IMR-90 (cell line): ENCODE results near the gene ZDHHC6. TPM values are rescaled to one million over a fixed set of nuclear protein-coding genes. Genes with fewer than 3 reads are reported as not detected.

Source experiments
- ATAC-seq: fragments of 200-7000 bp; cut with Tn5 transposase; 2 replicates; pipeline ENCODE4 v1.9.1; 2020; ENCODE audit warnings: low read depth, mild to moderate bottlenecking, moderate library complexity
- BruUV-seq: library from RNA; stranded (reverse); fragments of 400-500 nt; replicated peaks from 2 replicates; lab custom pipeline; 2021; lab: Mats Ljungman, UMichigan
- CTCF ChIA-PET: fragments of 300-600 bp; formaldehyde crosslinking; extraction: SDS; loops from one replicate; lab custom pipeline; 2021; ENCODE audit warnings: antibody characterized with exemption; lab: Yijun Ruan, JAX
- POLR2A ChIA-PET: fragments of 300-600 bp; sonication (Branson Sonifier 250); formaldehyde crosslinking; loops from one replicate; lab custom pipeline; 2022; ENCODE audit warnings: antibody characterized with exemption; ENCODE audit not compliant: unreplicated experiment; lab: Charles Lee
- DNase-seq: peaks from one replicate; pipeline ENCODE4 v3.0.0; 2013
- H2AFZ ChIP-seq: replicated peaks from 2 replicates; pipeline ENCODE3; 2013; ENCODE audit warnings: low read length, mild to moderate bottlenecking; ENCODE audit not compliant: poor library complexity
- H2AK5ac ChIP-seq: 2 replicates; pipeline ENCODE4 v1.6.1; 2013; ENCODE audit warnings: low read depth, low read length, inconsistent platforms
- H2AK9ac ChIP-seq: replicated peaks from 2 replicates; pipeline ENCODE3; 2013; ENCODE audit warnings: mild to moderate bottlenecking, low read depth, low read length, moderate library complexity; ENCODE audit not compliant: poor library complexity
- H2BK120ac ChIP-seq: 2 replicates; pipeline ENCODE4 v1.6.1; 2013; ENCODE audit warnings: low read depth, low read length, inconsistent platforms
- H2BK15ac ChIP-seq: 3 replicates; pipeline ENCODE4 v1.6.1; 2013; ENCODE audit warnings: low read depth, low read length, inconsistent platforms
- H2BK20ac ChIP-seq: 2 replicates; pipeline ENCODE4 v1.6.1; 2013; ENCODE audit warnings: low read depth, mild to moderate bottlenecking, inconsistent platforms, low read length, moderate library complexity
- H2BK5ac ChIP-seq: 2 replicates; pipeline ENCODE4 v1.6.1; 2013; ENCODE audit warnings: mild to moderate bottlenecking, low read depth, low read length, inconsistent platforms; ENCODE audit not compliant: poor library complexity, severe bottlenecking
- H3K14ac ChIP-seq: replicated peaks from 2 replicates; pipeline ENCODE4 v1.6.1; 2013; ENCODE audit warnings: low read depth, low read length, inconsistent platforms
- H3K18ac ChIP-seq: 2 replicates; pipeline ENCODE4 v1.6.1; 2013; ENCODE audit warnings: low read depth, low read length, control low read depth
- H3K23ac ChIP-seq: 2 replicates; pipeline ENCODE4 v1.6.1; 2013; ENCODE audit warnings: low read depth, low read length, inconsistent platforms
- H3K27ac ChIP-seq: 2 replicates; pipeline ENCODE4 v1.5.1; 2013; ENCODE audit warnings: mild to moderate bottlenecking, control low read depth, low read length; ENCODE audit not compliant: insufficient read depth
- H3K27me3 ChIP-seq: 2 replicates; pipeline ENCODE4 v1.6.1; 2013; ENCODE audit warnings: low read length; ENCODE audit not compliant: control insufficient read depth, insufficient read depth
- H3K36me3 ChIP-seq: 2 replicates; pipeline ENCODE4 v1.6.1; 2013; ENCODE audit warnings: low read length, mixed read lengths; ENCODE audit not compliant: control insufficient read depth, insufficient read depth
- H3K4ac ChIP-seq: 2 replicates; pipeline ENCODE4 v1.6.1; 2013; ENCODE audit warnings: low read depth, low read length, inconsistent platforms
- H3K4me1 ChIP-seq: 2 replicates; pipeline ENCODE4 v1.6.1; 2013; ENCODE audit warnings: low read length, mixed read lengths; ENCODE audit not compliant: control insufficient read depth, insufficient read depth
- H3K4me2 ChIP-seq: 2 replicates; pipeline ENCODE4 v1.6.1; 2013; ENCODE audit warnings: low read depth, mild to moderate bottlenecking, control low read depth, low read length, moderate library complexity
- H3K4me3 ChIP-seq: 2 replicates; pipeline ENCODE4 v1.5.1; 2013; ENCODE audit warnings: low read depth, mild to moderate bottlenecking, control low read depth, low read length, moderate library complexity; ENCODE audit not compliant: insufficient read depth
- H3K56ac ChIP-seq: 2 replicates; pipeline ENCODE4 v1.6.1; 2013; ENCODE audit warnings: low read length, inconsistent platforms; ENCODE audit not compliant: insufficient read depth; ENCODE audit errors: extremely low read depth
- H3K79me1 ChIP-seq, 2 experiments: 2 replicates each; pipeline ENCODE4 v1.6.1; 2013; ENCODE audit warnings: low read length in 2 of 2, inconsistent platforms in 1 of 2, low read depth in 1 of 2
- H3K9ac ChIP-seq: 2 replicates; pipeline ENCODE4 v1.6.1; 2013; ENCODE audit warnings: low read depth, low read length, control low read depth
- H3K9me1 ChIP-seq: 2 replicates; pipeline ENCODE4 v1.6.1; 2013; ENCODE audit warnings: low read length, inconsistent platforms; ENCODE audit not compliant: insufficient read depth
- H3K9me3 ChIP-seq: 2 replicates; pipeline ENCODE4 v1.6.1; 2013; ENCODE audit warnings: low read length; ENCODE audit not compliant: control insufficient read depth, insufficient read depth
- H4K20me1 ChIP-seq: 2 replicates; pipeline ENCODE4 v1.6.1; 2013; ENCODE audit warnings: low read length, inconsistent platforms; ENCODE audit not compliant: insufficient read depth
- H4K5ac ChIP-seq: 2 replicates; pipeline ENCODE4 v1.6.1; 2013; ENCODE audit warnings: mild to moderate bottlenecking, low read depth, low read length, control low read depth
- H4K8ac ChIP-seq, 2 experiments: 2 replicates each; pipeline ENCODE4 v1.6.1; 2013; ENCODE audit warnings: low read depth in 2 of 2, low read length in 2 of 2, control low read depth in 1 of 2, inconsistent platforms in 1 of 2
- H4K91ac ChIP-seq: 2 replicates; pipeline ENCODE4 v1.6.1; 2013; ENCODE audit warnings: low read depth, low read length, inconsistent platforms; ENCODE audit not compliant: insufficient read depth
- BHLHE40 ChIP-seq: fragments of 150-350 bp; IDR thresholded peaks from 2 replicates; pipeline ENCODE4 v1.6.1; 2016; ENCODE audit warnings: mild to moderate bottlenecking, low read depth, low read length
- CEBPB ChIP-seq: IDR thresholded peaks from 2 replicates; pipeline ENCODE4 v1.6.1; 2012; ENCODE audit warnings: low read depth, low read length, improper control_type of control experiment
- CHD1 ChIP-seq: IDR thresholded peaks from 2 replicates; pipeline ENCODE4 v1.6.1; 2012; ENCODE audit warnings: low read depth, low read length, improper control_type of control experiment
- CTCF ChIP-seq: conservative IDR thresholded peaks from 2 replicates; pipeline ENCODE4 v1.5.1; 2012; ENCODE audit warnings: mild to moderate bottlenecking, low read depth, low read length, improper control_type of control experiment
- ELK1 ChIP-seq: fragments of 150-350 bp; IDR thresholded peaks from 2 replicates; pipeline ENCODE4 v1.6.1; 2016; ENCODE audit warnings: low read depth, mild to moderate bottlenecking, low read length, moderate library complexity, borderline replicate concordance
- FOS ChIP-seq: fragments of 150-350 bp; IDR thresholded peaks from 2 replicates; pipeline ENCODE4 v1.6.1; 2016; ENCODE audit warnings: low read depth, low read length
- MAFK ChIP-seq: IDR thresholded peaks from 2 replicates; pipeline ENCODE4 v1.6.1; 2012; ENCODE audit warnings: low read depth, low read length, improper control_type of control experiment
- MAZ ChIP-seq: IDR thresholded peaks from 2 replicates; pipeline ENCODE4 v1.6.1; 2012; ENCODE audit warnings: low read depth, mild to moderate bottlenecking, low read length, improper control_type of control experiment, moderate library complexity, borderline replicate concordance
- MXI1 ChIP-seq: IDR thresholded peaks from 2 replicates; pipeline ENCODE4 v1.6.1; 2012; ENCODE audit warnings: low read depth, mild to moderate bottlenecking, low read length, moderate library complexity, borderline replicate concordance
- NFE2L2 ChIP-seq: fragments of 150-350 bp; IDR thresholded peaks from 2 replicates; pipeline ENCODE4 v1.6.1; 2016; ENCODE audit warnings: low read depth, mild to moderate bottlenecking, low read length
- POLR2A ChIP-seq: IDR thresholded peaks from 2 replicates; pipeline ENCODE4 v1.6.1; 2012; ENCODE audit warnings: mild to moderate bottlenecking, low read depth, low read length
- RAD21 ChIP-seq: IDR thresholded peaks from 2 replicates; pipeline ENCODE4 v1.6.1; 2012; ENCODE audit warnings: low read length, improper control_type of control experiment
- RCOR1 ChIP-seq: IDR thresholded peaks from 2 replicates; pipeline ENCODE4 v1.6.1; 2012; ENCODE audit warnings: mild to moderate bottlenecking, low read length, improper control_type of control experiment; ENCODE audit not compliant: insufficient replicate concordance
- RFX5 ChIP-seq: IDR thresholded peaks from 2 replicates; pipeline ENCODE4 v1.8.0; 2012; ENCODE audit warnings: low read depth, mild to moderate bottlenecking, low read length, moderate library complexity
- SMC3 ChIP-seq: fragments of 150-350 bp; IDR thresholded peaks from 2 replicates; pipeline ENCODE4 v1.6.1; 2016; ENCODE audit warnings: low read depth, mild to moderate bottlenecking, antibody characterized with exemption, low read length, moderate library complexity
- WGBS, 2 experiments: methylation state at CpG; one replicate each; pipeline versions ENCODE4 v1.1.5 to v1.1.7; 2013; ENCODE audit warnings: missing lambda C conversion rate in 2 of 2; ENCODE audit not compliant: insufficient read length in 1 of 2; ENCODE audit errors: extremely low coverage in 2 of 2; 5-methylcytosine and 5-hydroxymethylcytosine counted together
- dilution Hi-C: fragments of 300-500 bp; cut with HindIII; formaldehyde crosslinking; loops from one replicate; pipeline ENCODE4 v1.14.3; 2018; ENCODE audit warnings: low sequenced_read_pairs; ENCODE audit not compliant: unreplicated experiment
- in situ Hi-C: fragments of 300-500 bp; cut with MboI; formaldehyde crosslinking; loops from 3 replicates; pipeline ENCODE4 v1.14.3; 2019; ENCODE audit warnings: low sequenced_read_pairs, inconsistent platforms, mixed read lengths
- intact Hi-C: fragments of 100-400 bp; cut with micrococcal nuclease; formaldehyde crosslinking; loops from 2 replicates; pipeline ENCODE4 v1.10.0; 2022
- polyA plus RNA-seq, 3 experiments: library from polyadenylated mRNA; depleted of rRNA; stranded (reverse); fragments of >200 nt; gene quantifications; 2 replicates each; pipeline ENCODE4 v1.2.3, GENCODE V29; 2012; ENCODE audit warnings: low replicate concordance in 1 of 3
- total RNA-seq: library from RNA; depleted of rRNA; stranded (reverse); fragments of >200 nt; gene quantifications from 2 replicates; pipeline ENCODE4 v1.2.3, GENCODE V29; 2012
- TF ChIP-seq, protein P1 (sequence below): fragments of 150-350 bp; IDR thresholded peaks from 2 replicates; pipeline ENCODE4 v1.6.1; 2017; ENCODE audit warnings: mild to moderate bottlenecking, antibody characterized with exemption, low read length, low read depth

Gene ZDHHC6
- total and polyA plus RNA-seq, 2 of the 4 experiments (the other 2 are of a cell fraction), result 17.4 to 21.6 TPM

DNA sequence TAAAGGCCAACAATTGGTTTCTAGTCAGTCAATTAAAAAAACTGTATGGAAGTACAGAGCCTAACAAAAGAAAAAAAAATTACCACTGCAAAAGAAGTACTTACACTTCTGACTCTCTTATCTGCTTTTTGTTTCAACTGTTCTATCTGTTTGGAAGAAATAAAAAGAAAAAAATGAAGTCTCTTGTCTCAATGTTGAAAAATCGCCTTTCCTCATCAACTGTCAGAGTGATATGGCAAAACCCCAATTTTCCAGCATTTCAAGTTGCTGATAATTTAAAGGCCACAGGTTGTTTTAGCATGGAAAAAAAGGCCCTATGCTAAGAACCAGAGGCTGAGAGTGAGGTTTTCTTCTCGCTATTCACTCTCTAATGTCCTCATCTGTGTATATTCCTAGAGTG is 13.6 kb downstream of the ZDHHC6 start:
- WGBS, 2 experiments, result no CpG with 5 or more reads among the region's 2 CpGs
- H3K4me2 ChIP-seq, result no peak overlapping the region
- TF ChIP-seq NFE2L2, result no peak
- TF ChIP-seq MAFK, result no peak
- no peak for TF ChIP-seq MAZ
- TF ChIP-seq RFX5, result no peak
- TF ChIP-seq SMC3, result no peak
- no peak for TF ChIP-seq RCOR1
- no peak for TF ChIP-seq ELK1
- TF ChIP-seq CTCF, result no peak
- no peak for TF ChIP-seq FOS
- TF ChIP-seq CHD1, result no peak
- no peak for TF ChIP-seq POLR2A
- no peak for TF ChIP-seq BHLHE40
- no peak for TF ChIP-seq MXI1
- TF ChIP-seq, protein P1, sequence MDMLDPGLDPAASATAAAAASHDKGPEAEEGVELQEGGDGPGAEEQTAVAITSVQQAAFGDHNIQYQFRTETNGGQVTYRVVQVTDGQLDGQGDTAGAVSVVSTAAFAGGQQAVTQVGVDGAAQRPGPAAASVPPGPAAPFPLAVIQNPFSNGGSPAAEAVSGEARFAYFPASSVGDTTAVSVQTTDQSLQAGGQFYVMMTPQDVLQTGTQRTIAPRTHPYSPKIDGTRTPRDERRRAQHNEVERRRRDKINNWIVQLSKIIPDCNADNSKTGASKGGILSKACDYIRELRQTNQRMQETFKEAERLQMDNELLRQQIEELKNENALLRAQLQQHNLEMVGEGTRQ, result no peak
- no peak for TF ChIP-seq CEBPB
- TF ChIP-seq RAD21, result no peak
- H3K9me3 ChIP-seq, result no peaks in the 10 kb centered on the region
- no peak overlapping the region for H3K4me3 ChIP-seq
- intact Hi-C loops, result no loop called here
- no peak overlapping the region for H3K14ac ChIP-seq
- ChIA-PET CTCF (no interaction called here), POLR2A (no interaction called here)
- H3K56ac ChIP-seq, result no peak overlapping the region
- no peak overlapping the region for H4K91ac ChIP-seq
- no peak overlapping the region for H2AK5ac ChIP-seq
- H2BK5ac ChIP-seq, result no peak overlapping the region
- H3K18ac ChIP-seq, result no peak overlapping the region
- H4K8ac ChIP-seq, result no peak overlapping the region
- H3K79me1 ChIP-seq, result no peaks in the 10 kb centered on the region
- no peak overlapping the region for H2AK9ac ChIP-seq
- no peak overlapping the region for H2BK15ac ChIP-seq
- H3K27ac ChIP-seq, result no peak overlapping the region
- no peak overlapping the region for H3K23ac ChIP-seq
- no peaks in the 10 kb centered on the region for H4K20me1 ChIP-seq
- DNase-seq, result no peak
- no peak overlapping the region for H4K5ac ChIP-seq
- in situ Hi-C loops, result no loop called here
- no peak overlapping the region for H2BK20ac ChIP-seq
- no TSS peak for BruUV-seq
- no peaks in the 10 kb centered on the region for H3K9me1 ChIP-seq
- H3K27me3 ChIP-seq, result no peaks in the 10 kb centered on the region
- no peak overlapping the region for H2AFZ ChIP-seq
- H3K36me3 ChIP-seq, result peaks cover 23% of the 10 kb centered on the region
- dilution Hi-C loops, result no loop called here
- no peak overlapping the region for H2BK120ac ChIP-seq
- no peaks in the 10 kb centered on the region for H3K4me1 ChIP-seq
- H3K9ac ChIP-seq, result no peak overlapping the region
- ATAC-seq, result no peak
- H3K4ac ChIP-seq, result no peak overlapping the region
